GM18867 (cell line): ENCODE results near the gene ZHX3.

ENCODE experiments used
- ATAC-seq: cut with Tn5 transposase; IDR thresholded peaks from one replicate; pipeline ENCODE4 v1.9.1; 2021; ENCODE audit warnings: mild to moderate bottlenecking, moderate library complexity; ENCODE audit not compliant: unreplicated experiment

Gene ZHX3

DNA sequence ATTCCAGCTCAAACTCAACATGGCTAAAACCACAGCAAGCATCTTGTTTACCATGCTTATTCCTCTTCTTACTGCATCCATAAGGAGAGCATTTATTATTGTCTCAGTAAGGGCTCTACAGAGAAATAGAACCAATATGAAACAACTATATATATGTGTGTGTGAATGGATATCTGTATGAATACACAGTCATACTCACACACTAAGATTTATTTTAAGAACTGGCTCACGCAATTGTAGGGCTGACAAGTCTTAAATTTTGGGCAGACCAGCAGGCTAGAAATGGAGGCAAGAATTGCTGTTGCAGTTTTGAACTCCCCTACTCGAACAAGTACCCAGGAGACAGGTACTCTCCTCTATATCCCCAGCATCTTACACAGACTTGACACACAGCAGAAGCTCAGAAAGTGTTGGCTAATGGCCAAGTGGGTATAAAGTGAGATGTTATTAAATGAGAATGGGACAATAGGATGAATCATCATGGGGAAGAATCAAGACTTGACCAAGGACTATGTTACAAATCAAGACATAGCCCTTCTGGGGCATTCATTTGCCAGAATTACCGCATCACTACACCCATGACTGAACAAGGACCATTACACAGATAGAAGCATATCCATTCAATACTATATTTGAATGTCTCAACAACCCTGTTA is 13.0 kb downstream of the ZHX3 start:
- no peak for ATAC-seq

GRCh38 chr20:41304002-41304401 is 13.5 kb downstream of the ZHX3 start:
- no peak for ATAC-seq

DNA sequence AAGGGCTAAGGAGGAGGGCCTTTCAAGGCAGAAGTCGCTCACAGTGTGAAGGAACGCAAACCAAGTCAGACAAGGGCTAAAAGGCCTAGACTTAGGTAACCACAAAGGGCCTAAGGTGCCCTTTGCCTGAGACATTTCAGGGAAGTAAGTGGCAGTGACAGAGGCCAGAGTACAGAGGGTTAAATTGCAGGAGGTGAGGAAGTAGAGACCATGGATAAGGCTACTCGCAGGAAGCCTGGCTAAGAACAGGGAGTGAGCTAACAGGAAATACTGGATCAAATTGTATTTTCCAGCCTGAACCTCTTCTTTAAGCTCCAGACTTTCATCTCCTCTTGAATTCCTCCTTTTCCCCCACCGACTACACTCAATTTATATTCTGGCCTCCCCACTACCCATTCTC is 16.6 kb downstream of the ZHX3 start:
- ATAC-seq: no peak

DNA sequence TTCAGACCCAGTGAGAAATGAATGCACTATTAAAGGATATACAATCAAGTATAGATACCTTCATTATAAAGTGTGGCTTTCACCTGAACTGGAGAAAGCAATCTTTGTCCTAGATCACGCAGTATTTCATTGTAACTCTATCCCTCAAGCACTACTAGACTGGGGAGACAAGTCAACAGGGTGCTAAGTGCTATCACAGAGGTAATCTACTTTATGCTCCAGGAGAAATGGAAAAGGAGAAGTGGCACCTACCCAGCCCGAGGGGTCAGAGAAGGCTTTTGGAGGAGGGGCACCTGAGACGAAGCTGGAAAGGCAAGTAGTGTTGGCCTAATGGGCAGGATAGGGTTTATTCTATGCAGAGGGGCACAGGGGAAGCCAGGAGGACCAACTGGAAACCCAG is 17.1 kb downstream of the ZHX3 start:
- ATAC-seq: no peak

DNA sequence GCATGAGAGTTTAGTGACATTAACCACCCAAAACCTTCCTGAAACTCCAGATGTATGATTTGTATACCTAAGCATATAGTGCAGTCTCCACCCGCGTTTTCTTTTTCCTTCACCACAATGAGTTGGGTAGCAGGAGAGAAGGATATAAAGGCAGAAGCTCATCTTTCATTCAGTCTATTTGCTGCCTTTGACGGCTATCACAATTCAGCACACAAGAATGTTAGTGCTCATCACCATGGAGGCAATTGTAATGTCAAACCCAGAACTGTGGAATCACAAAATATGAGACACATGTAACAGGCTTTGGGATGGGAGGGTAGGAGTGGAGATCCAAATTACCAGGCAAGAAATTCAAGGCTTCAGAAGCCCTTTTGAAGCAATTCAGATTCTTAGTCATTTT is 17.6 kb downstream of the ZHX3 start:
- no peak for ATAC-seq

DNA sequence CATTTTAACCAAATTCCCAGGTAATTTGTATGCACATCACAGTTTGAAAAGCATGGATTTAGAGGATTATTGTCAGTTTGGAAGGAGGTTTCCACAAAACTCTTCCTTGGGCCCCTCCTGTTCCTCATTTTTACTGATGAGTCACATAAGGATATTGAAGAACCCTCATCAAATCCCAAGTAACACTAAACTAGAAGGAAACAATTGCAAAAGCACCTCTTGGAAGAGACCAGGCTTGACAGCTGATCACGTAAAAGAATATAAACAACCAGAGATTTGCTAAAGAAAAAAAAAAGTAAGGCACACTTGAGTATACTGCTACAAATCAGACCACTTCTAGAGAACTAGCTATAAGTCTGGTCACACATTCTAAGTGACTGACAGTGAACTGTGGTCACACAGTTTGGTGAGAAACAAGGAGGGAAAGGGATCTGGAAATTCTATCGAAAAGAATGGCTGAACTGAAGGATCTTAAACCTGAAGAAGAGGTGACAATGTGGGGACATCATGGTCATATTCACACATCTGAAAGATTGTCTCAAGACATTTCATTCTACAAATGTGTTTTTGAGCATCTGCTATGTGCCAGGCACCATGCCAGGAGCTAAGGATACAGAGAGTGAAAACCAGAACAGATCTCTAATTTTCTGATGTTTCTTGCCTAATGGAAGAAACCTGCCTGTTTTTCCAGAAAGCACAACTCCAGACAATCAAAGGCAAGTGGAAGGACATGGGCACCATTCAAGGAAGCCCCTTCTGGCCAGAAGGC is 24.1 kb downstream of the ZHX3 start:
- no peak for ATAC-seq

DNA sequence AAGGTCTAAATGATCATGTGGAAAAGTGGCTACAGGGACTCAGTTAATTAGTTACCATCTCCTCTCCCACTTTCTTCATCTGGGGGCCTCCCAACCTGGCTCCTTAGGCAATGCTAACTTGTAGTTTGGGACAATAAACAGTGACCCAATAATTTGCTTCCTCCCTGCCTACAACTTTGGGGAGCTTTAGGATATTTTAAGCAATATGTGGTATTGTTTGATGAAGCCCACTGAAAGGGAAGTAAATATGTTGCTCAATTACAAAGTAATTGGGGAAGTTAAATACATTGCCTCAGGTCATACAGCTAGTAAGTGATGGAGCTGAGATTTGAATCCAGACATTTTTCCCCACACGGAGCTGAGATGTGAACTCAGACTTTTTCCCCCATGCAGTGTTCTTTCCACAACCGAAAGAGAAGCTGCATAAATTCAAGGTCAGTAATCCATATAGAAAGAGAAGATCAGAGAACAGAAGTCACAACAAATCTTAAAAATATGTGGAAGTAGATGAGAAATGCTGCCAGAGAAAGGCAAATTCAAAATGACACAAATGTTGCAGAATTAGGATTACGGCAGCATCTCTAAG is 26.6 kb downstream of the ZHX3 start:
- no peak for ATAC-seq

- ATAC-seq: no peak
These were observed 30.2 kb downstream of the ZHX3 start for GRCh38 chr20:41287327-41287726.

GRCh38 chr20:41286240-41286851 is 31.2 kb downstream of the ZHX3 start:
- ATAC-seq: no peak

GRCh38 chr20:41279546-41280225 is 37.8 kb downstream of the ZHX3 start:
- no peak for ATAC-seq

GRCh38 chr20:41278936-41279335 is 38.6 kb downstream of the ZHX3 start:
- no peak for ATAC-seq

DNA sequence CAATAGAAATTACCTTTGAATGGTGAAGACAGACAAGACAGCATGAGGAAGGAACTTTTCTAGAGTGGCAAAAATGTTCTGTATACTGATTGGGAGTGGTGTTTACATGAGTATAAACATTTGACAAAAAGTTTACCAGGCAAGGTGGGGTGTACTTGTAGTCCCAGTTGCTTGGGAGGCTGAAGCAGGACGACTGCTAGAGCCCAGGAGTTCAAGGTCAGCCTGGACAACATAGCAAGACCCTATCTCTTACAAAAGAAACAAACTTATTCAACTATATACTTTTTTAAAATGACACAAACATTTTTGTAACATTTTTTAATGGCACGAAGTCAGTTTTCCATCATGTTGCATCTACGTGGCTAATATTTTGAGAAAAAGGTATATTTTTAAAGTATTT is 40.5 kb downstream of the ZHX3 start:
- ATAC-seq: no peak

GRCh38 chr20:41276317-41276751 is 41.2 kb downstream of the ZHX3 start:
- ATAC-seq: no peak

DNA sequence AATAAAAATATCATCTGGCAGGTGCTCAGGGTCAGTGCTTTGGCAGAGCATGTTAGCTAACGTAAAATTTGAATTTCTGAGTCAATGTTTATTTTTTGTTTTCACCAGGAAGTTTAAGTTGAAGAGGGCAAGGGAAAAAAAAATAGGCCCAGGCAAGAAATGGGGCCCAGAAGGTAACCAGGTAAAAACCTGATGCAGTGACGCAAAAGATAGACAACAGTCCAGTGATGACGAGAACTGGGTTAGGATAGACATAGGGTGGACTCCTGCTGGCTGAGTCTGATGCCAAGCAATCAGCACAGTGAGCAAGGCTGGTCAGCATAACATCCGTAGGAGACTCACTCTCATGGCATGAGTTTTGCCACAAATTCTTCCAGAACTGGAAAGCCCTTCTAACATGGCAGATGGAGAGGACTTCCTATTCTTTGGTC is 42.2 kb downstream of the ZHX3 start:
- no peak for ATAC-seq

DNA sequence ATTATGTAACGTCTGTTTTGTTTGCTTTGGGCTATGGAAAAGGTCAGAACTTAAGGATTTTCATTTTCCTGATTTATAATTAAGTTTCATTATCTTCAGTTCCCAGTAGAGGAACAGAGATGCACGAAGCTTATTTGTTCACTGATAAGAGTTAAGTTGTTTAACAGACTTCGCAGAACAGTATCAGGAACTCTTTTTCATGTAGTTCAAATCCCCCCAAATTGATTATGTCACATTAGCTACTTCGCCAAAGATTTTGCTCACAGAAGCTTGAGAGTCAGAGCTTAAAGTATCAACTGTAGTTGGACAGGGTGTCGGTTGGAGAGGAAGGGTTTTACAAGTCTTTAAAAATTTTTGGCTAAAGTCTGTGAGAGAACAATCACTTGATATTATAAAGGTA is 43.4 kb downstream of the ZHX3 start:
- no peak for ATAC-seq

GRCh38 chr20:41273445-41273844 is 44.1 kb downstream of the ZHX3 start:
- ATAC-seq: no peak

DNA sequence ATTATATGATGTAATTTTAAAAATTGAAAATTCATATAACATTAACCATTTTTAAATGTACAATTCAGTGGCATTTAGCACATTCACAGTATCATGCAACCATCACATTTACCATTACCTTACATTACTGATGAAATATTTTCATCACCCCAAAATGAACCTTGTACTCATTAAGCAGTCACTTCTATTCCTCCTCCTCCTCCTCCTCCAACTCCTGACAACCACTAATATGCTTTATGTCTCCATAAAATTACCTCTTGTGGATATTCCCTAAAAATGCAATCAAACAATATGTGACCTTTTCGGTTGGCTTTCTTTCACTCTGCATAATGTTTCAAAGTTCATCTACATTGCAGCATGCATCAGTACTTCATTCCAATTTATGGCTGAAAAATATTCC is 45.2 kb downstream of the ZHX3 start:
- ATAC-seq: no peak

DNA sequence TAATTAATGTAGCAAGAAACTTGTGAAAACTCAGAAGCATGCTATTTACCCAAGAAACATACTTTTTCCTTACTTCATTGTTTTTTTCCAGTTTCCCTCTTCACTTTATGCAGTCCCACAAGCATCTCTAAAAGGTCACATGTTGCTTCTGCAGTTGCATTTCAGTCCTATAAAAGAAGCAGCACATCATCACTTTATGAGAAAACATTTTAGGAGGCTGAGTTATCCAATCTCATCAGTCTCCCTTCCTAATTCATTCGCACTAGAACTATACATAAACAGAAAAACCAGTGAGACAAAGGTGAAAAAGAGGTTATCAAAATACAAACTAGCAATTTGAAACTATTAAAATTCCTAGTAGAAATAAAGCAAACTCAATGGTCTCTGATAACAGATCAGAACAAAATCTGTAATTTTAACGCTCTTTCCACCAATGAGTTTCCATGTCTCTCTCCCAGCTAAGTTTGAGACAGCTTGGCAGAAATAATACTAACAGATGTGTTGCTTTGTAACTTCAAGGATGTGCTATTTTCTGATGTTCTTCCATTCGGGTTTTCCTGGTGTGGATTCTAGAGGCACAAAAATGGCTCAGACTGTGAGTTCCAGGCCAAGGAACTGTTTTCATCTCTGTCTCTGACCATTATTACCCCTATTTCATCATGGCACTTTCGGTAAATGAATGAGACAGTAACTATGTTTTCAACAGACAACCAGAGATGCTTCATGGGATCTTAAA is 48.4 kb downstream of the ZHX3 start:
- ATAC-seq: no peak

DNA sequence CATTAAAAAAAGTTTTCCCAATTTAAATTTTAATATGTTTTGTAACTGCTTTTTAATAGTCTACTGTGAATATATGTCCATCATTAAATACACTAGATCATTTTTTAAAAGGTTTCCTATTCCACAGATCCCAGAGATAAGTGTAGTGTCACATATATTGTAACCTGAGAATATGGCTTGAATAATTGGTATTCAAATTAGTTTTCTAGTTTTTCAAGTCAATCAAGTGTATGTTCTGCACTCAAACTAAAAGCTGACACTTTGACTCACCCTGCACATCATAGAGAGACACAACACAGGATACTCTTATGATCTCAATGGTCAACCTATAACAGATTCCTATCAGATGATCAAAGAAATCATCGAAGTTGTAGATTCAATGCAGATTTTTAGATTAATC is 49.1 kb downstream of the ZHX3 start:
- ATAC-seq: no peak

DNA sequence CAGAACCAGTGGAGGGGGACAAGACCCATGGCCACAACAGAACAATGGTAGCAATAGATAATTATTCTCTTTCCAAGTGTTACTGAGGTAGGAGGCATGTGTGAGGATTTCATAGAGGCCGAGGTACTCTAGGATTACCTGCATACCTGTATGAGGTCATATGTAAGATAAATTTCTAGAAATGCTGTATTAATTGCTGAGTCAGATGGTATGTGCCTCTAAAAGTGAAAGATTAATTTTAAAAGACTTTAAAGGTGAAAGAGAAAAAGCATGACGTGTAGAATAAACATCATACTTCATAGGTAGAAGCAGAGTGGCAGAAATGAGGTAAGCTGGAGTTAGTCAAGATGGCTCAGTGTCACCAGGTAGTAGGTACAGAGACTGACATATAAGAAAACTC is 51.6 kb downstream of the ZHX3 start:
- no peak for ATAC-seq

DNA sequence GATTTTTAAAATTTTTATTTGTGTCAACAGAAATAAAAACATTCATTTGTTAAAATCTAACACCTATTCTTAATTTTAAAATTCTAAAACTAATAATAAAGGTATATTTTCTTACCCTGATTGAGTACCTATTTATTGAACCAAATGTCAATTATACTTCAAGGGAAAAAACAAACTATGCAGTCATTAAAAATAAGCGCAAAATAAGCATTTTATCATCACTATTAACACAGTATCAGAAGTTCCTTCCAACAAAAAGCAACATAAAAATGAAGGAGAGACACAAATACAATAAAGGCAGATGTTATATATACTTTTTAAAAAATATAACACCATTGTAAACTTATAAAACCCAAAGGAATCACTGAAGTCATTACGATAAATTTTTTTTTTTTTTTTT is 52.7 kb downstream of the ZHX3 start:
- no peak for ATAC-seq
